GM19467 (cell line): ENCODE results near the gene UBE2I.

Source experiments
- ATAC-seq: cut with Tn5 transposase; IDR thresholded peaks from one replicate; pipeline ENCODE4 v1.9.1; 2021; ENCODE audit warnings: mild to moderate bottlenecking, moderate library complexity; ENCODE audit not compliant: unreplicated experiment

UBE2I gene

GRCh38 chr16:1277151-1277598 is 32.3 kb upstream of the UBE2I start:
- ATAC-seq: no peak

DNA sequence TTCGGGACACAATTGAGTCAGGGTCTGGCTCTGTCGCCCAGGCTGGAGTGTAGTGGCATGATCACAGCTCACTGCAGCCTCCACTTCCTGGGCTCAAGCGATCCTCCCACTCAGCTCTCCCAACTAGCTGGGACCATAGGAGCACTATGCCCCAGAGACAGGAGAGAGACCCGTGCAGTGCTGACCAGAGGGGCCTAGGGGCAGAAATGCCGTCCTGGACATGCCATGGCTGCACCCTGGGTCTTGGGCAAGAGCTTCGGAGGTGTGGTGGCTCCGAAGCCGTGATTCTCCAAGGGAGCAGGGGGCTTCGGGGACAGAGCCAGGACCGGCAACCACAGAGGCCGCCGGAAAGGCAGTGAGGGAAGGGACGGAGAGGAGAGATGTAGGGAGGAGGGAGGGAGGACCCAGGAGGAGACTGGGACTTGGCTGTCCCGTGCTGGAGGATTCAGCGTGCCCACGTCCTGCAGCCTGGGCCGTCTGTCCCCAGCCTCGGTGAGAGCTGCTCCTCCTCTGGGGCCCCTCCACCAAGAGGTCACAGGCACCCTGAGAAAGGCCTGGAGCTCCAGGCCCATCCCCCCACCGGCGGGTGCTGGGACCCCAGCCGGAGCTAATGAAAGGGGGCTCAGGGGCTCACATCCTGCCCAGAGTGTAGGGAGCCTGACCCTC is 31.7 kb upstream of the UBE2I start:
- ATAC-seq: no peak

- ATAC-seq: no peak
These were observed 31.0 kb upstream of the UBE2I start for GRCh38 chr16:1278477-1278876.

GRCh38 chr16:1279081-1279944 is 30.1 kb upstream of the UBE2I start:
- no peak for ATAC-seq

DNA sequence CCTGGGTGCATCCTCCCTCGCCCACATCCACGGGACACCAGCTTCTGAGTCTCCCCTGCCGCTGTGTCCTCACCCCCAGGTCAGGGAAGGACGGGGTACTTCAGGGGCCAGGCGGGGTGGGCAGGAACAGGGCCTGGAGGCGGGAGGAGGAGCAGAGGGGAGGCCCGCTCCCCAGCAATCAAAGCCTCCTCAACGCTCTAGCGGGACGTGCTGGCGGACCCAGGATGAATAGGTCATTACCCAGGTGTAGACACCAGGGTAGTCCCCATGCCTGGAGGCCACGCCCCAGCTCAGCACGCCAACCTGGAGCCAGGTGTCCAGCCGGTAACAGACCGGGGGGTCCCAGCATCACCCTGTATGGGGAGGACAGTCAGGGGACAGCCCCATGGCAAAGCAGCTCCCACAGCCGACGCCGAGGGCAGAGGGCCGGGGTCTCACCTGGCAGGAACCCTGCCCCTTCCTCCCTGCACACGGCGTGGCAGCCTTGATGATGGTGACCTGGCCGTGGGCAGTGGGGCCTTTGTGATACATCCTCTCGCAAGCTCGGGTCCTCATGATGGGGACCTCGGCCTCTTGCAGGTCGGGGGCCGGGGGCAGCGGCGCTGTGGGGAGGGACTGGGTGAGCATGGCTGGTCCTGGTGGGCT is 29.4 kb upstream of the UBE2I start:
- ATAC-seq: no peak

DNA sequence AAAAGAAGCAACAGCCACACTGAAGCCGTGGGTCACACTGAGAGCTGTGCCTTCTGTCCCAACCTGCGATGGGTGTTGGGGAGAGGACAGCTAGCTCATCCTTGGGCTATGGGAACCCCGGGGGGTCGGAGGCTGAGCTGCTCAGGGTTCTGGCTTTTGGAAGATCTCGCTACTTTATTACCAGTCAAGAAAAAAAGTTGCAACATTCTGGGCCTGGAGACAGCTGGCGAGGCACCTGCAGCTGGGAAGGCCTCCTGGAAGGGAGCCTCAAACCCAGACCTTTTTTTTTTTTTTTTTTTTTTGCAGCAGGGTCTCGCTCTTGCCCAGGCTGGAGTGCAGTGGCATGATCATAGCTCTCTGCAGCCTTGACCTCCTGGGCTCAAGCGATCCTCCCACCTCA is 28.7 kb upstream of the UBE2I start:
- ATAC-seq: no peak

- no peak for ATAC-seq
These were observed 27.9 kb upstream of the UBE2I start for GRCh38 chr16:1281517-1281916.

DNA sequence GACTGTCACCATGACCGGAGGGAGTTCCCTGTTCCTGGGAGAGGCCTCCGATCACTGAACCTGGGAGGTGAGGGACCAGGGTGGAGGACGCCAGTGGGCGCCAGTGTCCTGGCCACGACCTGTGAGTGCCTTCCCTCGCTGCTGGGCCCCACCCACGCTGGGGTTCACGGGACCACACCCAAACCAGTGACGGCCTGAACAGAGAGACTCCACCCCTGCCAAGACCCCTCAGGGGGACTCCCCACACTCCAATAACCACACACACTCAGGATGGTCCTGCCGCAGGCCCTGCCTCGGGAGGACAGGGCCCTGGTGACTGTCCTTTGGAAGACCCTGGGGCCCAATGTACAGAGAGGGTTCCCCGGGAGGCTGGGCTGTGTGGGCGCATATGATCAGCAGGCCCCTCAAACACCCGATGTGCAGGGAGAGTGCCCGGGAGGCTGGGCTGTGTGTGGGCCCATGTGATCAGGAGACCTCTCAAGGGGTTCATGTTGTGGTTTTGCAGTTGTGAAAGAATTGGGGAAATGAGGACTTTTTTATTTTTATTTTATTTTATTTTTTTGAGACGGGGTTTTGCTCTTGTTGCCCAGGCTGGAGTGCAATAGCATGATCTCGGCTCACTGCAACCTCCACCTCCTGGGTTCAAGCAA is 27.0 kb upstream of the UBE2I start:
- no peak for ATAC-seq

GRCh38 chr16:1283296-1283695 is 26.1 kb upstream of the UBE2I start:
- no peak for ATAC-seq

- no peak for ATAC-seq
These were observed 25.3 kb upstream of the UBE2I start for GRCh38 chr16:1283996-1284616.

DNA sequence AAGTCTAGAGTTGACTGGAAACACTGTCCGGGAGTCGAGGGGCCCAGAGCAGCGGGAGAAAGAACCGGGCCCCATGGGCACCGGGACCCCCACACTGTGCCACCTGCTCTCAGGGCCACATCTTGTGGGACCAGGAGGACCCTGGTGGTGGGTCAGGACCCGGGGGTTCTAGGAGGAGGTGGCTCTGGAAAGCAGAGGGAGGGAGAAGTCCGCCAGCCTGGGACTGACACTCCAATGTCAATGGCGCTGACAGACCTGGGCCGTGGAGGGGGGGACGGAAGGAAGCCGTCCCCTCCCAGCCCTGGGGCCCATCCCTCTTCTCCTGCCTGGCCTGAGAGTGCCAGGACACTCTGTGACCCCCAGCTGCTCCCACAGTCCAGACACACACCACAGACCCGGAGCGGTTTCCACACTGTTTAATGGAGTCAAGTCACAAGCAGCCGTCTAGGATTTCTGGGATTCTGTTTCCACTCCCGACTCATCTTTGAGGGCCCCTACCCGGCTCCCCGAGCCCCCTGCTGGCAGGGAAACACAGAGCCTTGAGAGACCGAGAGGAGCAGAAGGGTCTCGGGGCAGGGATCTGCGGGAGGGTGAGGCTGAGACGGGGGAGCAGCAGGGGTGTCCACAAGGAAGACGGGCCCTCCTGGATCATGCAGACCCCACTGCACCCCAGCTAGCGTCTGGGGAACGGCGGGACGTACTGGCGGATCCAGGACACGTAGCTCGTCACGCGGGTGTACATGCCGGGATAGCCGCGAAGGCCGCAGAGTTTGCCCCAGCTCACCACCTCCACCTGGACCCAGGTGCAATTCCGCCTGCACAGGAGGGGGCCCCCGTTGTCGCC is 23.5 kb upstream of the UBE2I start:
- no peak for ATAC-seq

GRCh38 chr16:1286513-1287094 is 22.8 kb upstream of the UBE2I start:
- no peak for ATAC-seq

GRCh38 chr16:1287982-1288670 is 21.3 kb upstream of the UBE2I start:
- ATAC-seq: no peak

GRCh38 chr16:1288813-1289476 is 20.5 kb upstream of the UBE2I start:
- no peak for ATAC-seq

DNA sequence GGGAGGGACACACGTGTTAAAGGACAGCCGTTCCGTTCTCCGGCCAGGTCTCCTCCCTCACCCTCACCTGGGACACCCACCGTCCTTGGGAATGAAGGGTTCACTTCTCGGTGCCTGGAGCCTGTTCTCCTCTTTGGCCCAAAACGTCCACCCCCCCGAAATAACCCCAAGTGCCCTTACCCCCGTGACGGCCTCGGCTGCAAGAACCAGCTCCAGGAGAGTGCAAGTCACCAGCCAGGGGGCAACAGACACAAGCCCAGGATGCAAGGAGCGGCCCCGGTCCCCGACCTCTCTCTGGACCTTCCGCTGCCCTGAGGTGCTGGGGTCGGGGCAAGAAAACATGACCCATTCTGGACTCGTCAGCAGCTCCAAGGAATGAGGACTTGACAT is 20.0 kb upstream of the UBE2I start:
- ATAC-seq: no peak

DNA sequence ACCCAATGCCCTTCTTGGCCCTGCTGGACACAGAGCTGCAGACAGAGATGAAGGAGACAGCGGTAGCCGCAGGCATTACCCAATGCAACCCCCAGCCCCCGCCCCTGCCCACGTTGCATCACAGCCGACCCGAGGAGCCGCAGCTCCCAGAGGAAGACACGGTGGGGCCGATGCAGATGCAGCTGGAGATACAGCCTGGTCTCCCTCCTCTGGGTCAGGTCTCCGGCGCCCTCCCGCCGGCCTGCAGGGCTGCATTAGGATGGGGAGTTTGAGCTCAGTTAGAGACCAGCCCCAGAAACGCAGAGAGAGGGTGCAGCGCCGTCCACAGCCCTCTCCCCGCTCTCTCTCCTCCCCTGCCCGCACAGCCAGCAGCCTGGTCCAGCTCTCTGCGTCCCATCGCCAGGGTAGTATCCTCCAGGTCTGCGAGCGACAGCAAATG is 19.4 kb upstream of the UBE2I start:
- ATAC-seq: no peak

DNA sequence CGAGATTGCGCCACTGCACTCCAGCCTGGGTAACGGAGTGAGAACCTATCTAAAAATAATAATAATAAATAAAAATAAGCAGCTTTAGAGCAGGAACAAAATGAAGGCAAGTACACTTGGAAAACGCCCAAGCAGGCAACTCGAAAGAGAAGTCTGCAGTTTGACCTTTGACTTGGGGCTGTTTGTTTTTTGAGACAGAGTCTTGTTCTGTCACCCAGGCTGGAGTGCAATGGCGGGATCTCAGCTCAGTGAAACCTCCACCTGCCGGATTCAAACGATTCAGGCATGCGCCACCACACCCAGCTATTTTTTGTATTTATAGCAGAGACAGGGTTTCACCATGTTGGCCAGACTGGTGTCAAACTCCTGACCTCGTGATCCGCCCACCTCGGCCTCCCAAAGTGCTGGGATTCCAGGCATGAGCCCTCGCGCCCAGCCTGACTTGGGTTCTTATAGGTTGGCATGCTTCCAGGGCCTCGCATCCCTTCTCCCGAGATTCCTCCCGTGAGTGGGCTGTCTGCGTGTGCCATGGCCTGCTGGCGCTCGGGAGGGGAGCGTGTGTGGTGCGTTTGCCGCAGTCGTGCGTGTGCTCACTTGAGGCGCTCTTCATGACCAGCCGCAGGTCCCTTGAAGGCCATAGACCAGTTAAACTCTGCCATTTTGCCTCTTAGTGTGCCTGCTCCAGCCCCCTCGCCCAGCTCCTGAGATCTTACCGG is 18.4 kb upstream of the UBE2I start:
- no peak for ATAC-seq

- ATAC-seq: no peak
These were observed 17.9 kb upstream of the UBE2I start for GRCh38 chr16:1291576-1291974.
